Measurements from ENCODE around the gene TMEM9B.
"Not testable (repeated sequence)": the region's sequence is repeated elsewhere in the genome, so short reads cannot be mapped to it uniquely, and the experiment has no call there.

TMEM9B gene

GRCh38 chr11:8971924-8972316 lies 7.7 kb upstream of the TMEM9B start:
- no peak for DNase-seq

GRCh38 chr11:8971196-8971923 lies 7.1 kb upstream of the TMEM9B start:
- DNase-seq = no peak

- DNase-seq = no peak
Measured at GRCh38 chr11:8967184-8967583, 2.9 kb upstream of the TMEM9B start.

- peak; percentile 80 for DNase-seq
Measured at GRCh38 chr11:8963569-8964323, 496 bp downstream of the TMEM9B start.

GRCh38 chr11:8962841-8963240 lies 1.4 kb downstream of the TMEM9B start:
- DNase-seq = no peak

GRCh38 chr11:8961401-8961800 lies 2.8 kb downstream of the TMEM9B start:
- DNase-seq = no peak

GRCh38 chr11:8959546-8960166 lies 4.6 kb downstream of the TMEM9B start:
- DNase-seq = peak; percentile 55

- no peak for DNase-seq
Measured at GRCh38 chr11:8956860-8957259, 7.4 kb downstream of the TMEM9B start.

GRCh38 chr11:8948886-8949285 lies 15.4 kb downstream of the TMEM9B start:
- DNase-seq = no peak

GRCh38 chr11:8947230-8947943 lies 16.9 kb downstream of the TMEM9B start:
- no peak for DNase-seq

- DNase-seq = no peak
Measured at GRCh38 chr11:8942518-8943066, 21.6 kb downstream of the TMEM9B start, which contains the start of gene ASCL3. TSS of gene ASCL3 (minus strand) at chr11:8943016. CDS start at chr11:8938161, 4,855 bp downstream.

- no peak for DNase-seq
Measured at GRCh38 chr11:8941341-8942103, 22.7 kb downstream of the TMEM9B start.

- no peak for DNase-seq
Measured at GRCh38 chr11:8937659-8938058, 26.6 kb downstream of the TMEM9B start.

GRCh38 chr11:8937159-8937558 lies 27.1 kb downstream of the TMEM9B start:
- DNase-seq = no peak

GRCh38 chr11:8935789-8936188 lies 28.5 kb downstream of the TMEM9B start:
- not testable (repeated sequence) for DNase-seq

- no peak for DNase-seq
Measured at GRCh38 chr11:8934742-8935488, 29.3 kb downstream of the TMEM9B start.

GRCh38 chr11:8933931-8934330 lies 30.3 kb downstream of the TMEM9B start:
- DNase-seq = no peak

- no peak for DNase-seq
Measured at GRCh38 chr11:8932564-8933180, 31.6 kb downstream of the TMEM9B start, which contains the start of gene C11orf16. TSS of gene C11orf16 (minus strand) at chr11:8932947. CDS start at chr11:8932308, 639 bp downstream.

- DNase-seq = no peak
Measured at GRCh38 chr11:8930456-8931175, 33.6 kb downstream of the TMEM9B start.

Data from CD4-positive, alpha-beta T cell treated with Interleukin-21 for 1 hour (primary cell).